ENCODE results near the gene ZDHHC11.
"Not testable (repeated sequence)": the region's sequence is repeated elsewhere in the genome, so short reads cannot be mapped to it uniquely, and the experiment has no call there.

ZDHHC11 gene

DNA sequence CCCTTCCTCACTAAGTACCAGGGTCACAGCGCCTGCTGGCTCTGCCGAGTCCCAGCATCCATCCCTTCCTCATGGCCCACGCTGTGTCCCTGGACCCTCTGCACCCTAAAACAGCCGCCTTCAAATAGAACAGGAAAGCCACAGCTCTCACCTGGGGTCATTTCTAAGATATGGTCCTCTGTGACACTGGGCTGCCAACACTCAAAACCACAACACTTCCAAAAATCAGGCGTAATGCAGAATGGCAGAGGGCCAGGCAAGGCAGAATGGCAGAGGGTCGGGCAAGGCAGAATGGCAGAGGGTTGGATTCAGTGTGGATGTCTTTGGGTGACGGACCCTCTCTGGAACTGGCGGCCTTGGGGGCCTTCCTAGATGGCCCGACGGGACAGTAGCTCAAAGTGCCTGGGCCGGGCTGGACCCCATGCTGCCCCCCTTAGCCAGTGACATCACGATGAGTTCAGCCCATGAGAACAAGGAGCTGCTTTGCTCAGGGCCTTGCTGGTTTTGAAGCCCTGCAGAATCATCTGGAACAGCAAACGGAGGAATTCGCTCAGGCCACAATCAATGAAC, 101.6 kb downstream of the ZDHHC11 start:
- in situ Hi-C loops (cut with MboI; ENCODE audit: low sequenced_read_pairs), result no loop called here

DNA sequence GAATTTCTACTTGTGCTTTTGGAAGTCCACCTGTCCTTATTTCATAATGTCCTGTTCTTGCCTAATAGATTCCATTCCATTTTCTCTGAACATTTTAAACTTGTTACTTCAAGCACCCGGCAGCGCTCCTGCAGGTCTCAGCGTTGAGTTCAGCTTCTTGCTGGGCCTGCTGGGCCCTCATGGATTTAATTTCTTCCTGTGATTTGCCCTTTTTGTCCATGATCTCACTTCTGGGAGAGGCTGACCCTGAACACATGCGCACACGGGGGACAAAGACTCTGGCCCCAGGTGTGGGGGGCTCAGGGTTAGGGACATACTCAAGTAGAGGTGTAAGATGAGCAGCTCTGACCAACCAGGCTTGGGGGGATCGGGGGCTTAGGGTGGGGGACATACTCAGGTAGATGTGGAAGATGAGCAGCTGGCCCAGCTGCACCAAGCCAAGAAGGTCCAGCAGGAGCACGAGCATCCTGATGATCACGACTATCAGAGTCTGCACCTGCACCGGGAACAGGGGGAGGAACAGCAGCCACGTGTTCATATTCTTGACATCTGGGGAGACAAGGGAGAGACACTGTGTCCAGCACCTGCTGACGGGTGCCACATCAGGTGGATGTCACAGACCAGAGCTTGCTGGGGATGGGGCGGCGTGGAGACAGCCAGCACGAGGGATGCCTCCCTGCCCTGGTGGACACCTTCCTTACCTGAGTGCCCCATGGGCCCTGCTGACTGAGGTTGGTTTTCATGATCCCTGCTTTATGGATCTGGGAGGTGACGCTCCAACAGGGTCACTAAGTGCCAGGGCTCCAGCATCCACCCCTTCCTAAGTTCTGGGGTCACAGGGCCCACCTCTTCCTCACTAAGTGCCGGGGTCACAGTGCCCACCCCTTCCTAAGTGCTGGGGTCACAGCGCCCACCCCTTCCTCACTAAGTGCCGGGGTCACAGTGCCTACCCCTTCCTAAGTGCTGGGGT, 102.5 kb downstream of the ZDHHC11 start:
- in situ Hi-C loops (cut with MboI; ENCODE audit: low sequenced_read_pairs), result not testable (repeated sequence)

DNA sequence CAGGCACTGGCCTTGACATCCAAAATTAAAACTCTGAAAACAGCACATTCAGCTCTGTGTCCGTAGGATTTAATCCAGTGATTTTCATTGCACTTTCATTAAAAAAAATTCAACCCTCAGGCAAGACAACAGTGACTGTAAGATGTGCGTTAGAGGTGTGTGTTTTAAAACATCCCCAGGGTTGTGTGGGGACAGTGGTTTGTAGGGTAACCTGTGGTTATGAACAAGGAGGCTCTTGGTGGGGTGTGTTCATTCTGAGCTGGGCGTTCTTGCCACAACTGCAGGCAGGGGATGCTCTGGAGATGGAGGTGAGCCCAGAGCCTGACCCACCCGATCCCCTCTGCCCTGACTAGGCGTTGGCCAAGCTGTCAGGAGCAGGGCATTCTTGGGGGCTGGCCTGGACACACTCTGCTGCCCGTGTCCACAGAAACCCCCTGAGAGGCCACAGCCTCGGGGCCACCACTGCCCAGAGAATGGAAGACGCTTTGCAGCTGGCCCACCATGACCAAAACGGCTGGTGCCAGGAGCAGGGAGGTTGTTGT, 103.4 kb downstream of the ZDHHC11 start:
- in situ Hi-C loops (cut with MboI; ENCODE audit: low sequenced_read_pairs), result not testable (repeated sequence)

DNA sequence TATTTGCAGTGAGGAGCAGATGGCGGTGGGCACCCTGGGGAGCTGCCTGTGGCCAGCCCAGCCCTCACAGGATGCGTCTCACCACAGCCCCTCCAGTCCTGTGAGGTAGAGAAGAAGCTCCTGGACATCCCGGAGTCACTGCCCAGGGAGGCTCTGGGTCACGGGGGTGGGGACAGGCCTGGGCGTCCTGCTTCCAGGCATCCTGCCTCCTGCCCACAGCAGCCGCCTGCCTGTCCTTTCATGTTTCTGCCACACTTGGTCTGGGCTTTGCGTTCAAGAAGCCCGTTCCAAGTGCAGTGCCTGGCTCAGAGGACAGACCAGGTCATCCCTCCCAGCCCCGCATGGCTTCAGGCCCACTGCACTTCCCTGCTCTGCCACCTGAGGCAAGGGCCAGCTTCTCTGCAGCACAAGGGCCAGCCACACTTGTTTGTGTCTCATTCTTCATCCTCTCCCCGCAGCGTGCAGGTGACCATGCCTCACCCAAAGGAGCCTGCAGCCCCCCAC, 104.5 kb downstream of the ZDHHC11 start:
- in situ Hi-C loops (cut with MboI; ENCODE audit: low sequenced_read_pairs), result no loop called here

Data from hTERT RPE-1 (cell line).